Body of pancreas (tissue), 4 donors: ENCODE data around the gene IL6R. TPM values are rescaled to one million over a fixed set of nuclear protein-coding genes. Genes with fewer than 3 reads are reported as not detected.

Source experiments
- ATAC-seq: fragments of 150-250 bp; one replicate; pipeline ENCODE4 v1.9.1; 2016
- DNase-seq, 4 donors: peaks; one replicate each; pipeline ENCODE4 v3.0.0-alpha.2; 2019
- H3K27ac ChIP-seq, 4 donors: fragments of 200-600 bp; sonication (generic); 1 replicate in 3 of 4; 2 replicates in 1 of 4; pipeline versions ENCODE4 v1.5.1 to v1.6.1; 2016 to 2019; ENCODE audit warnings: mild to moderate bottlenecking in 1 of 4, mixed read lengths in 1 of 4, moderate library complexity in 1 of 4
- H3K27me3 ChIP-seq, 2 donors: fragments of 200-600 bp; sonication (generic); one replicate each; pipeline ENCODE4 v1.6.0; 2016; ENCODE audit warnings: mild to moderate bottlenecking in 1 of 2
- H3K36me3 ChIP-seq, 2 donors: fragments of 200-600 bp; sonication (generic); replicated peaks in 1 of 2; 2 replicates each; pipeline ENCODE4 v1.5.1; 2016; ENCODE audit warnings: low read depth in 2 of 2; ENCODE audit not compliant: insufficient read depth in 1 of 2
- H3K4me1 ChIP-seq: fragments of 200-600 bp; sonication (generic); one replicate; pipeline ENCODE4 v1.6.0; 2016
- H3K4me3 ChIP-seq, 2 donors: fragments of 200-600 bp; sonication (generic); 1 replicate in 1 of 2; 2 replicates in 1 of 2; pipeline ENCODE4 v1.5.1; 2016 to 2019
- H3K9me3 ChIP-seq, 3 donors: fragments of 200-600 bp; sonication (generic); 1 replicate in 2 of 3; 2 replicates in 1 of 3; pipeline ENCODE4 v1.5.1; 2016
- CTCF ChIP-seq, 7 experiments: fragments of 450-650 bp in 4 of 7; fragments of 200-600 bp in 3 of 7; sonication (generic) in 3 of 7; IDR thresholded peaks; one replicate each; pipeline ENCODE4 v1.5.1; 2016 to 2019; ENCODE audit warnings: antibody characterized with exemption in 7 of 7
- POLR2A ChIP-seq, 3 donors: fragments of 450-650 bp; IDR thresholded peaks; one replicate each; pipeline ENCODE4 v1.6.1; 2016; ENCODE audit warnings: antibody characterized with exemption in 3 of 3, mild to moderate bottlenecking in 2 of 3
- WGBS, 2 donors: methylation state at CpG; one replicate each; pipeline ENCODE4 v1.1.5; 2017; 5-methylcytosine and 5-hydroxymethylcytosine counted together
- intact Hi-C: fragments of 100-400 bp; cut with DNase I; formaldehyde crosslinking; loops from one replicate; pipeline ENCODE4 v1.15.1; 2023
- total RNA-seq, 2 donors: library from RNA; depleted of rRNA; stranded (reverse); fragments of >200 nt; gene quantifications; one replicate each; pipeline ENCODE4 v1.1.0, GENCODE V29; 2016

Gene IL6R
- total RNA-seq, 2 donors from 2014 or later, result 5.9 to 13.5 TPM

- TF ChIP-seq CTCF (IDR thresholded peaks at IDR 0.05), result no peak
- no peak for TF ChIP-seq POLR2A (IDR thresholded peaks at IDR 0.05)
- Histone ChIP-seq H3K27me3 (no peaks in the 10 kb centered on the region), H3K36me3 (no peaks in the 10 kb centered on the region), H3K27ac (peak overlapping the region; percentile 80 to 96 (median 88)), H3K9me3 (no peaks in the 10 kb centered on the region), H3K4me1 (peaks cover 39% of the 10 kb centered on the region), H3K4me3 (no peak overlapping the region)
- DNase-seq (no peak), ATAC-seq (peak; percentile 0)
- intact Hi-C loops, result loop anchor here (2.0 kb wide), 1 partner anchor 16 kb away; no protein-coding TSS in a partner anchor
These were observed 1.4 kb downstream of the IL6R start for GRCh38 chr1:154406572-154406879.

GRCh38 chr1:154406886-154407197 lies 1.7 kb downstream of the IL6R start:
- peaks cover 39% of the 10 kb centered on the region for H3K4me1 ChIP-seq
- WGBS, 2 donors, result 74 to 95% methylated on average over 3 of the region's 3 CpGs
- ATAC-seq (no peak), DNase-seq (no peak)
- H3K27ac ChIP-seq, result peak overlapping the region; percentile 23 to 96 (median 65)
- H3K36me3 ChIP-seq, result no peaks in the 10 kb centered on the region
- intact Hi-C loops, result loop anchor here (2.0 kb wide), 1 partner anchor 16 kb away; no protein-coding TSS in a partner anchor
- no peaks in the 10 kb centered on the region for H3K9me3 ChIP-seq
- TF ChIP-seq POLR2A (IDR thresholded peaks at IDR 0.05) (no peak), CTCF (IDR thresholded peaks at IDR 0.05) (no peak)
- H3K27me3 ChIP-seq, result no peaks in the 10 kb centered on the region
- no peak overlapping the region for H3K4me3 ChIP-seq

- Histone ChIP-seq H3K4me3 (no peak overlapping the region), H3K27ac (peak overlapping the region; percentile 41 to 96 (median 72)), H3K27me3 (no peaks in the 10 kb centered on the region), H3K9me3 (no peaks in the 10 kb centered on the region), H3K4me1 (peaks cover 39% of the 10 kb centered on the region), H3K36me3 (no peaks in the 10 kb centered on the region)
- intact Hi-C loops, result loop anchor here (2.0 kb wide), 1 partner anchor 15 kb away; no protein-coding TSS in a partner anchor
- ATAC-seq (no peak), DNase-seq (peak in 2 of 4 donors; percentile 37 to 51)
- TF ChIP-seq POLR2A (IDR thresholded peaks at IDR 0.05), result peak in 1 of 3 donors; percentile 47
- no peak for TF ChIP-seq CTCF (IDR thresholded peaks at IDR 0.05)
- WGBS, 2 donors, result 45 to 68% methylated on average over 11 of the region's 11 CpGs
These were observed 2.3 kb downstream of the IL6R start for GRCh38 chr1:154407198-154408091.

GRCh38 chr1:154408174-154408777 lies 3.1 kb downstream of the IL6R start:
- 63 to 79% methylated on average over 6 to 7 of the region's 7 CpGs for WGBS, 2 donors
- TF ChIP-seq POLR2A (IDR thresholded peaks at IDR 0.05) (no peak), CTCF (IDR thresholded peaks at IDR 0.05) (no peak)
- H3K4me3 ChIP-seq, result no peak overlapping the region
- no peaks in the 10 kb centered on the region for H3K27me3 ChIP-seq
- H3K4me1 ChIP-seq, result peaks cover 39% of the 10 kb centered on the region
- H3K27ac ChIP-seq, result peak overlapping the region in 3 of 4 donors; percentile 54 to 96 (median 89)
- intact Hi-C loops, result no loop called here
- no peaks in the 10 kb centered on the region for H3K9me3 ChIP-seq
- ATAC-seq (no peak), DNase-seq (peak in 2 of 4 donors; percentile 25 to 37)
- no peaks in the 10 kb centered on the region for H3K36me3 ChIP-seq
